Pons (tissue), 1 donor: ENCODE measurements around the gene NMUR1.

Experiments used
- DNase-seq: peaks from one replicate; pipeline ENCODE4 v3.0.0-alpha.2; 2016; ENCODE audit warnings: low spot score

Gene NMUR1

GRCh38 chr2:231483398-231484329 is 46.6 kb downstream of the NMUR1 start:
- no peak for DNase-seq

- DNase-seq, result peak; percentile 41
Measured at GRCh38 chr2:231482806-231483391, 47.3 kb downstream of the NMUR1 start.

GRCh38 chr2:231480781-231481180 is 49.5 kb downstream of the NMUR1 start:
- DNase-seq, result no peak

GRCh38 chr2:231479455-231479854 is 50.8 kb downstream of the NMUR1 start:
- no peak for DNase-seq

- DNase-seq, result no peak
Measured at GRCh38 chr2:231476920-231477319, 53.3 kb downstream of the NMUR1 start.

- no peak for DNase-seq
Measured at GRCh38 chr2:231475965-231476364, 54.3 kb downstream of the NMUR1 start.
